ENCODE data around the gene JAKMIP2. TPM values are rescaled to one million over a fixed set of nuclear protein-coding genes. Genes with fewer than 3 reads are reported as not detected.

Gene JAKMIP2
- total RNA-seq, 1 donor from 2014 or later: 6.0 TPM

DNA sequence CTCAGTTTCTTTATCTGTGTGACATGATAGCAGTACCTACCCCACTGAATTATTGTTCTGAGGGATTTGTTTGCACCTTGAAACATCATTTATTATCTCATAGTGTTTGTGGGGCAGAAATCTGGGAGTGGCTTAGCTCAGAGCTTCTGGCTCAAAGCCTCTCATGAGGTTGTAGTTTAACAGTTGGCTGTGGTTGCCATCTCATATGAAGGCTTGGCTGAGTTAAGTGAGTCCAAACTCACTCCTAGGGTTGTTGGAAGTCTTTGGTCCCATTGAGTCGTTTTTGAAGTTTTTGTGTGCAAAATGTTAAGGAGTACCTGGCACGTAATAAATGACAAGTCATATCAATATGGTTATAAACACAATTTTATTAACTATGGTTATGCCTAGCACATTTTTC is 3.6 kb upstream of the JAKMIP2 start:
- no peaks in the 10 kb centered on the region for H3K36me3 Mint-ChIP-seq (ENCODE audit: insufficient read depth)

DNA sequence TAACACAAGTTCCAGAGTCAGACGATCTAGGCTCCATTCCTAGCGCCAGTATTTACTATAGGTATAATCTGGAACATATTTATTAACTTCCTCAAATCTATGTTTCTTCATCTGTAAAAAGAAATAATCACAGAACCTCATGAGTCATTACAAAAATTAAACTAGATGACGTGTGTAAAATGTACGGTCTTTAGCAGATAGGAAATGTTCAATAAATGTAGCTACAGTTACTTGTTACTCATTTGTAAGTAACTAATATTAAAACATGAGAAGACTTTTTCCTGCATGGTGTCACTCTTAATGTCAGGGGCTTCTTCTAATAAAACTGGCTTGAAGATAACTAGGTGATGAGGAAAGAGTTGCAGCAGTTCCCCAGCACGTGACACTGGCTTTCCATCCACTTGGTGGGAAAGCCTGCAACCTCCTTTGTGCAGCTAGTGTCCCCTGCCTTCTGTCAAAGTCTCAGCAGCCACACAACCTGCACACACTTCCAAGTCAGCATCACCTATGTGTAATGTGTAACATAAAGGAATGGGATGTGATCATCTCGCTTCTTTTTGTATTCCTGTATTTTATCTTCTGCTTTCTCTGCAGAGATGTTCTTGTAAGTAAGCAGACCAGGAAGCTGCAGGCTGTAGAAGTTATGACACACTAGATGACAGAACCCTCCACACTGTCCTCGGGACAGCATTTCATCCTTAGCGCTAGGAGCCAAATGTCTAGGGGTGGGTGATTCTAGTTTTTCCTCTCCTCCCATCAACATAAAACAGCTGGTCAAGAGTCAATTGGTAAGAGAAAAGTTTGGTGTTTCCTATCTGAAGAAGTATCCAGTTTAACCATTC is 1.8 kb upstream of the JAKMIP2 start:
- Mint-ChIP-seq H3K27me3 (peaks cover 2% of the 10 kb centered on the region), H3K36me3 (ENCODE audit: insufficient read depth) (no peaks in the 10 kb centered on the region)
- TF ChIP-seq, protein P1, sequence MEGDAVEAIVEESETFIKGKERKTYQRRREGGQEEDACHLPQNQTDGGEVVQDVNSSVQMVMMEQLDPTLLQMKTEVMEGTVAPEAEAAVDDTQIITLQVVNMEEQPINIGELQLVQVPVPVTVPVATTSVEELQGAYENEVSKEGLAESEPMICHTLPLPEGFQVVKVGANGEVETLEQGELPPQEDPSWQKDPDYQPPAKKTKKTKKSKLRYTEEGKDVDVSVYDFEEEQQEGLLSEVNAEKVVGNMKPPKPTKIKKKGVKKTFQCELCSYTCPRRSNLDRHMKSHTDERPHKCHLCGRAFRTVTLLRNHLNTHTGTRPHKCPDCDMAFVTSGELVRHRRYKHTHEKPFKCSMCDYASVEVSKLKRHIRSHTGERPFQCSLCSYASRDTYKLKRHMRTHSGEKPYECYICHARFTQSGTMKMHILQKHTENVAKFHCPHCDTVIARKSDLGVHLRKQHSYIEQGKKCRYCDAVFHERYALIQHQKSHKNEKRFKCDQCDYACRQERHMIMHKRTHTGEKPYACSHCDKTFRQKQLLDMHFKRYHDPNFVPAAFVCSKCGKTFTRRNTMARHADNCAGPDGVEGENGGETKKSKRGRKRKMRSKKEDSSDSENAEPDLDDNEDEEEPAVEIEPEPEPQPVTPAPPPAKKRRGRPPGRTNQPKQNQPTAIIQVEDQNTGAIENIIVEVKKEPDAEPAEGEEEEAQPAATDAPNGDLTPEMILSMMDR (IDR thresholded peaks at IDR 0.05; ENCODE audit: unreplicated experiment): no peak

More for the DNA sequence above, 3.6 kb upstream of the JAKMIP2 start:
- DNase-seq (ENCODE audit: low spot score, unreplicated experiment): no peak
- no peaks in the 10 kb centered on the region for H3K9me3 Mint-ChIP-seq (ENCODE audit: low read depth)
- peaks cover 2% of the 10 kb centered on the region for H3K27me3 Mint-ChIP-seq
- no peak overlapping the region for H3K27ac Mint-ChIP-seq
- peaks cover 10% of the 10 kb centered on the region for H3K4me1 Mint-ChIP-seq (ENCODE audit: low read depth)
- TF ChIP-seq, protein P1 (IDR thresholded peaks at IDR 0.05; ENCODE audit: unreplicated experiment): no peak
- no peak overlapping the region for H3K4me3 Mint-ChIP-seq (ENCODE audit: low read depth)

DNA sequence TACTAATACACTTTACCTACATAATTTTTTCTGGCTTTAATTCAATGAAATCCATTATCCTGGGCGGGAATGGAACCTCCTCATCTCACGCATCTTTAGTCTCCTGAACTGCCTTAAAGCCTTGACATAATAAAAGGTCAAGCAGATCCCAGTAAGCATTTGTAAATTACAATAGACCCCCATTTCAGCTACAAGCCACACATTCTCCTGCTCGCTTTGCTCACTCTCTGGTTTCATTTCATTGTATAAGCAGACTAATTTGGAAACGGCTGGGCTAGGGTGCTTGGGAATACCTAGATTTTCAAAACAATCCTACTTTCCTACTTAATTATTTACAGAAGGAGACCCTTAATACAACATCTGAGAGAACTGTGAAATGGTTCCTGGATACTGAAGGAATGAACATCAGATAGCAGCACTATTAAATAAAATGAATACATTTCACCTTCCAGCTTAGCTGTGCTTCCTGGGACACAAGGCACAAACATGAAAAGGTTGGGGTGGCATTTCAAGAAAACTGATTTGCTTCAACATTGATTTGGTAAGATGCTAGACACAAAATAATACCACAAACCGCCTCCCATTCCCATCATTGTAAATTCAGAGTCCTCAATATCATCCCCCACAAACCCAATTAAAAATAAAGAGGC is 1.5 kb downstream of the JAKMIP2 start:
- Mint-ChIP-seq H3K9me3 (ENCODE audit: low read depth) (peaks cover 4% of the 10 kb centered on the region), H3K4me3 (ENCODE audit: low read depth) (peak overlapping the region; percentile 25), H3K36me3 (ENCODE audit: insufficient read depth) (no peaks in the 10 kb centered on the region), H3K4me1 (ENCODE audit: low read depth) (peaks cover 10% of the 10 kb centered on the region), H3K27ac (no peak overlapping the region), H3K27me3 (no peaks in the 10 kb centered on the region)
- DNase-seq (ENCODE audit: low spot score, unreplicated experiment): no peak
- TF ChIP-seq, protein P1 (IDR thresholded peaks at IDR 0.05; ENCODE audit: unreplicated experiment): no peak

More for the DNA sequence above, 1.8 kb upstream of the JAKMIP2 start:
- no peaks in the 10 kb centered on the region for H3K9me3 Mint-ChIP-seq (ENCODE audit: low read depth)
- H3K27ac Mint-ChIP-seq: no peak overlapping the region
- DNase-seq (ENCODE audit: low spot score, unreplicated experiment): no peak
- peaks cover 10% of the 10 kb centered on the region for H3K4me1 Mint-ChIP-seq (ENCODE audit: low read depth)
- H3K4me3 Mint-ChIP-seq (ENCODE audit: low read depth): no peak overlapping the region

DNA sequence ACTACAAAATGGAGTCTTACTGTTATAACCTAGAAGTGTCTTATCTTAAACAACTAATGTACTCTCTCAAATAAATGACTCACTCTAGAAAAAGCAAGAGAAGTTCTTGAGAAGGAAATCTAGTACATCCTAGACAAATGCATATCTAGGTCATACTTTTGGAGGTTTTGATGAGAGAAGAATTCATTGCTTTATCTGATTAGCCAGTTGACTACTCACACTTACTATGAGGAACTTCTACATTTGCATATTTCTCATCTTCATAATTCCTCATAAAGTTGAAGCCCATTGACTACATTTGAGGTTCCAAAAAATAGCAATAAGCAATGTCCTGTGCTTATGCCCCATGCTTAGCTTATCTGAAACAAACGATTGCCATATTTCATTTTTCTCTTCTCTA is 2.8 kb downstream of the JAKMIP2 start:
- no peak overlapping the region for H3K27ac Mint-ChIP-seq
- DNase-seq (ENCODE audit: low spot score, unreplicated experiment): no peak
- no peaks in the 10 kb centered on the region for H3K36me3 Mint-ChIP-seq (ENCODE audit: insufficient read depth)
- peaks cover 7% of the 10 kb centered on the region for H3K9me3 Mint-ChIP-seq (ENCODE audit: low read depth)
- H3K27me3 Mint-ChIP-seq: no peaks in the 10 kb centered on the region
- H3K4me1 Mint-ChIP-seq (ENCODE audit: low read depth): peaks cover 10% of the 10 kb centered on the region
- H3K4me3 Mint-ChIP-seq (ENCODE audit: low read depth): no peak overlapping the region
- TF ChIP-seq, protein P1 (IDR thresholded peaks at IDR 0.05; ENCODE audit: unreplicated experiment): no peak

DNA sequence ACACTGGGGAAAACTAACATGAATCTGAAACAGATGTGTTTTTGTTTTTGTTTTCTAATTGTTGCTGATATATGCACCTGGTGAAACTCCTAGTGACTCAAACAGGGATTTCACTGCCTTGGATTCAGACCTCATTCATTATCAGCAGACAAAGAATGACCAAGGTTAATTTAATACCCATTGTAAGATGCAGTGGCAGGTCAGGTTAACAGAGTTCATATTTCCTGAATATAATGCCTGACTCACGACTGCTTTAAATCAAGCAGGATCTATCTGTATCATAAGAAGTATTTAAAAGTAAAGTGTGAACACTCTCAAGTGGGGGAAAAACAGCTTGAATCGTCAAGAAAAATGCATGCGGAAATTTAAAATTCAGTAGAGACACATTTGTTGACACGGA is 5.5 kb downstream of the JAKMIP2 start:
- Mint-ChIP-seq H3K36me3 (ENCODE audit: insufficient read depth) (no peaks in the 10 kb centered on the region), H3K4me3 (ENCODE audit: low read depth) (no peak overlapping the region), H3K27ac (no peak overlapping the region), H3K27me3 (no peaks in the 10 kb centered on the region), H3K4me1 (ENCODE audit: low read depth) (peaks cover 9% of the 10 kb centered on the region), H3K9me3 (ENCODE audit: low read depth) (peaks cover 7% of the 10 kb centered on the region)
- TF ChIP-seq, protein P1 (IDR thresholded peaks at IDR 0.05; ENCODE audit: unreplicated experiment): no peak
- DNase-seq (ENCODE audit: low spot score, unreplicated experiment): no peak

All from progenitor cell of endocrine pancreas (in vitro differentiated cells).